ENCODE results near the gene DMGDH.

The DMGDH gene

GRCh38 chr5:79069488-79070349 lies at the start of gene DMGDH, which contains the start of gene BHMT2:
DMGDH (minus strand) TSS chr5:79069674; CDS start chr5:79069620, 54 bp downstream.
BHMT2 (plus strand) TSS chr5:79069767; CDS start chr5:79069783, 16 bp downstream.
- no peak for DNase-seq

GRCh38 chr5:79112703-79113058 lies 43.2 kb upstream of the DMGDH start:
- DNase-seq = no peak

- no peak for DNase-seq
Measured at GRCh38 chr5:79111960-79112702, 42.7 kb upstream of the DMGDH start.

GRCh38 chr5:79111387-79111959 lies 42.0 kb upstream of the DMGDH start, which contains the start of gene BHMT:
BHMT (plus strand) TSS chr5:79111809; CDS start chr5:79111886, 77 bp downstream.
- no peak for DNase-seq

- DNase-seq = peak; percentile 18
Measured at GRCh38 chr5:79109527-79110492, 40.3 kb upstream of the DMGDH start.

- DNase-seq = no peak
Measured at GRCh38 chr5:79108792-79109191, 39.3 kb upstream of the DMGDH start.

- no peak for DNase-seq
Measured at GRCh38 chr5:79108086-79108485, 38.6 kb upstream of the DMGDH start.

GRCh38 chr5:79107020-79107796 lies 37.7 kb upstream of the DMGDH start:
- no peak for DNase-seq

- no peak for DNase-seq
Measured at GRCh38 chr5:79105868-79106267, 36.4 kb upstream of the DMGDH start.

GRCh38 chr5:79093762-79094161 lies 24.3 kb upstream of the DMGDH start:
- DNase-seq = no peak

- DNase-seq = no peak
Measured at GRCh38 chr5:79091064-79091463, 21.6 kb upstream of the DMGDH start.

- no peak for DNase-seq
Measured at GRCh38 chr5:79088507-79088906, 19.0 kb upstream of the DMGDH start.

GRCh38 chr5:79086116-79086515 lies 16.6 kb upstream of the DMGDH start:
- DNase-seq = no peak

- no peak for DNase-seq
Measured at GRCh38 chr5:79081779-79082178, 12.3 kb upstream of the DMGDH start.

GRCh38 chr5:79080804-79081203 lies 11.3 kb upstream of the DMGDH start:
- no peak for DNase-seq

- no peak for DNase-seq
Measured at GRCh38 chr5:79077680-79078365, 8.3 kb upstream of the DMGDH start.

- no peak for DNase-seq
Measured at GRCh38 chr5:79076819-79077218, 7.3 kb upstream of the DMGDH start.

GRCh38 chr5:79075646-79076426 lies 6.4 kb upstream of the DMGDH start:
- DNase-seq = no peak

GRCh38 chr5:79074641-79075040 lies 5.2 kb upstream of the DMGDH start:
- no peak for DNase-seq

- DNase-seq = no peak
Measured at GRCh38 chr5:79070350-79070667, 835 bp upstream of the DMGDH start.
